Measurements from ENCODE around the gene OLFM2.

- TF ChIP-seq ZNF778 (CRISPR knock-in tag; IDR thresholded peaks at IDR 0.05) (no peak), ZFP91 (CRISPR knock-in tag; IDR thresholded peaks at IDR 0.05) (no peak), TGIF2 (CRISPR knock-in tag; IDR thresholded peaks at IDR 0.05) (no peak), SIN3A (IDR thresholded peaks at IDR 0.05; ENCODE audit: borderline replicate concordance in 2 of 2, control insufficient read depth in 1 of 2, low read depth in 2 of 2, low read length in 2 of 2) (no peak), NFRKB (IDR thresholded peaks at IDR 0.05; ENCODE audit: low read depth) (no peak), ZNF79 (CRISPR knock-in tag; IDR thresholded peaks at IDR 0.05; ENCODE audit: low read depth) (no peak), FOS (IDR thresholded peaks at IDR 0.05; ENCODE audit: extremely low read depth, insufficient read length) (no peak), DPF2 (IDR thresholded peaks at IDR 0.05) (no peak), ZNF583 (CRISPR knock-in tag; IDR thresholded peaks at IDR 0.05) (no peak), CTCF (IDR thresholded peaks at IDR 0.05 in 2 of 3, conservative IDR thresholded peaks at IDR 0.05 in 1 of 3; ENCODE audit: insufficient read depth in 2 of 3, low read depth in 1 of 3, low read length in 3 of 3) (no peak)
Measured at GRCh38 chr19:9941231-9941630, 4.9 kb upstream of the OLFM2 start.
